Fibroblast of skin of left biceps (primary cell): ENCODE results near the gene OSMR.
A peak's percentile ranks its signal among the peaks of the same experiment; 100 is the strongest.

Experiments
- DNase-seq, 2 experiments: peaks; one replicate each; pipeline ENCODE4 v3.0.0-alpha.2; 2013; ENCODE audit warnings: low read depth in 2 of 2

OSMR gene

GRCh38 chr5:38925154-38925925 lies 79.5 kb downstream of the OSMR start:
- peak; percentile 31 to 32 for DNase-seq

GRCh38 chr5:38926121-38926520 lies 80.3 kb downstream of the OSMR start:
- no peak for DNase-seq

- DNase-seq, result no peak
Observed at GRCh38 chr5:38927470-38927869, 81.7 kb downstream of the OSMR start.

- DNase-seq, result no peak
Observed at GRCh38 chr5:38929838-38930237, 84.0 kb downstream of the OSMR start.

GRCh38 chr5:38931731-38932130 lies 85.9 kb downstream of the OSMR start:
- DNase-seq, result no peak

GRCh38 chr5:38932854-38933408 lies 87.1 kb downstream of the OSMR start:
- DNase-seq, result no peak

GRCh38 chr5:38935437-38935836 lies 89.6 kb downstream of the OSMR start:
- DNase-seq, result no peak

- DNase-seq, result no peak
Observed at GRCh38 chr5:38936269-38936668, 90.5 kb downstream of the OSMR start.

DNA sequence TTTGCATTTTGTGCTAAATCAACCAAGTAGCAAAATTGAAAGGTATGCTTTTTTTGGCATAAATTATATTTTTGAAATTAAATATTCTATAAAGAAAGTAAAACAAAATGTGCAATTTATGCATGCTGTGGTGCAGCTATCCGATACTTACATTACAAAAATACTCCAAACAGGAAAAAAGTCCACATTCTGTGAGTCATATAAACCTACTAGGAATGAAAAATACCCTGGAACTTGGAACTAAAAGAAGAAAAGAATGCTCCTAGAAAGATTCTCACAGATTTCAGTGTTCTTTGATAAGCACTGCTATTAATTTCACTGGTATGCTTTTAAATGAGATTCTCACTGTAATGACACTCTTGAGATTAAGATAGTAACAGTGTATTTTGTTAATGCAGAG lies 92.6 kb downstream of the OSMR start:
- no peak for DNase-seq

- DNase-seq, result no peak
Observed at GRCh38 chr5:38938973-38939372, 93.2 kb downstream of the OSMR start.

- DNase-seq, result no peak
Observed at GRCh38 chr5:38940230-38940858, 94.5 kb downstream of the OSMR start.

- DNase-seq, result no peak
Observed at GRCh38 chr5:38941912-38942311, 96.1 kb downstream of the OSMR start.

DNA sequence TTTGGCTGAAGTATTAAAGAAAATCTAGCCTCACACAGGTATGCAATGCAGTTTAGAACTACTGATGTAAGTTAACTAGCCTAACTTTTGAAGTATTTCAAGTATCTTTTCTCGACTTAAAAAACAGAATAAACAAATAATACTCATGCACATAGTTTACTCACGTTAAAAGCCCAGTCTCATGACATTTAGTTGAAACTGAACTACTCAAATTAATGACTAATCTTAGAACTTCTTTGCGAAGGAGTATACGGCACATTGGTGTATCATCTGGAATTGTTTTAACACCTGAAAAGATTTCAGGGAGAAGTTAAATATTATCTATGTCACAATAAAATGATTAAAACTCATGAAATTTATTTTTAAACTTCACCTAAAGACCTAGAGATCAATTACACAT lies 98.5 kb downstream of the OSMR start:
- no peak for DNase-seq

- DNase-seq, result no peak
Observed at GRCh38 chr5:38948501-38948900, 102.7 kb downstream of the OSMR start.

- DNase-seq, result no peak
Observed at GRCh38 chr5:38953426-38954012, 107.7 kb downstream of the OSMR start.

GRCh38 chr5:38961691-38962090 lies 115.9 kb downstream of the OSMR start:
- no peak for DNase-seq

- DNase-seq, result no peak
Observed at GRCh38 chr5:38968665-38969064, 122.9 kb downstream of the OSMR start.

- DNase-seq, result no peak
Observed at GRCh38 chr5:38978036-38978435, 132.2 kb downstream of the OSMR start.

- no peak for DNase-seq
Observed at GRCh38 chr5:38979535-38979934, 133.7 kb downstream of the OSMR start.
